ENCODE measurements around the gene CTSL. TPM values are rescaled to one million over a fixed set of nuclear protein-coding genes. Genes with fewer than 3 reads are reported as not detected.
A peak's percentile ranks its signal among the peaks of the same experiment; 100 is the strongest.

CTSL gene
- total and polyA plus RNA-seq, 2 of the 13 experiments (the other 11 are each of a cell fraction or from before 2014, with no cell fraction given) = 78.1 to 113 TPM

DNA sequence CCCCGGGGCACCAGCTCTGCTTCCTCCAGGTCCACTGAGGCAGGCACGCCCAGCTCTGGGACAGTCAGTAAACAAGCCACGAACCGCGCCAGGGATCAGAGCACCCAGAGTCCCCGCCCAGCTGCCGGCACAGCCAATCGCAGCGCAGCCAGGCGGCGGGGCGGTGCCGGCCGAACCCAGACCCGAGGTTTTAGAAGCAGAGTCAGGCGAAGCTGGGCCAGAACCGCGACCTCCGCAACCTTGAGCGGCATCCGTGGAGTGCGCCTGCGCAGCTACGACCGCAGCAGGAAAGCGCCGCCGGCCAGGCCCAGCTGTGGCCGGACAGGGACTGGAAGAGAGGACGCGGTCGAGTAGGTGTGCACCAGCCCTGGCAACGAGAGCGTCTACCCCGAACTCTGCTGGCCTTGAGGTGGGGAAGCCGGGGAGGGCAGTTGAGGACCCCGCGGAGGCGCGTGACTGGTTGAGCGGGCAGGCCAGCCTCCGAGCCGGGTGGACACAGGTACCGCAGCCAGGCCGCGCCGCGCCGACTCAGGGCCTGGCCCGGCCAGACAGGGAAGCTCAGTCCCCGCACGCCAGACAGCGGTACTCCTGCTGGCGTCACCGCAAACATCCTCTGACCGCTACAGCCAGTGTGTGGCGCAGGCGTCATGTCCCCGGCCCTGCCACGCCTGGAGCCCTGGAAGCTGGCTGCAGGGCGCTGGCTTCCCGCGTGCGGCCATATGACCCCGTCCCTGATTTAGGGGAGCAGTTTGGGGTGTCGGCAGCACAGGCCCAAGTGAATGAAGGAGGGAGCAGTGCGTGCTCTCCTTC is at the start of gene CTSL (continued):
- TF ChIP-seq, protein P1, sequence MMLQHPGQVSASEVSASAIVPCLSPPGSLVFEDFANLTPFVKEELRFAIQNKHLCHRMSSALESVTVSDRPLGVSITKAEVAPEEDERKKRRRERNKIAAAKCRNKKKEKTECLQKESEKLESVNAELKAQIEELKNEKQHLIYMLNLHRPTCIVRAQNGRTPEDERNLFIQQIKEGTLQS (CRISPR knock-in tag; IDR thresholded peaks at IDR 0.05) = peak; percentile 50; the same call in 1 of the 2 replicates
- TF ChIP-seq ZIK1 (CRISPR knock-in tag; IDR thresholded peaks at IDR 0.05; ENCODE audit: borderline replicate concordance, low read depth) = 0 out of 2 replicates have a peak, but pooled peaks have one; percentile 39
- TF ChIP-seq PCBP1 (IDR thresholded peaks at IDR 0.05; ENCODE audit: borderline replicate concordance, low read depth, low read length) = no peak
- TF ChIP-seq PAX8 (CRISPR knock-in tag; IDR thresholded peaks at IDR 0.05; ENCODE audit: borderline replicate concordance) = no peak; the same call in 1 of the 2 replicates
- no peak for TF ChIP-seq ADNP (CRISPR knock-in tag; IDR thresholded peaks at IDR 0.05)
- no peak for TF ChIP-seq MLLT10 (CRISPR knock-in tag; IDR thresholded peaks at IDR 0.05)
- TF ChIP-seq, protein P2, sequence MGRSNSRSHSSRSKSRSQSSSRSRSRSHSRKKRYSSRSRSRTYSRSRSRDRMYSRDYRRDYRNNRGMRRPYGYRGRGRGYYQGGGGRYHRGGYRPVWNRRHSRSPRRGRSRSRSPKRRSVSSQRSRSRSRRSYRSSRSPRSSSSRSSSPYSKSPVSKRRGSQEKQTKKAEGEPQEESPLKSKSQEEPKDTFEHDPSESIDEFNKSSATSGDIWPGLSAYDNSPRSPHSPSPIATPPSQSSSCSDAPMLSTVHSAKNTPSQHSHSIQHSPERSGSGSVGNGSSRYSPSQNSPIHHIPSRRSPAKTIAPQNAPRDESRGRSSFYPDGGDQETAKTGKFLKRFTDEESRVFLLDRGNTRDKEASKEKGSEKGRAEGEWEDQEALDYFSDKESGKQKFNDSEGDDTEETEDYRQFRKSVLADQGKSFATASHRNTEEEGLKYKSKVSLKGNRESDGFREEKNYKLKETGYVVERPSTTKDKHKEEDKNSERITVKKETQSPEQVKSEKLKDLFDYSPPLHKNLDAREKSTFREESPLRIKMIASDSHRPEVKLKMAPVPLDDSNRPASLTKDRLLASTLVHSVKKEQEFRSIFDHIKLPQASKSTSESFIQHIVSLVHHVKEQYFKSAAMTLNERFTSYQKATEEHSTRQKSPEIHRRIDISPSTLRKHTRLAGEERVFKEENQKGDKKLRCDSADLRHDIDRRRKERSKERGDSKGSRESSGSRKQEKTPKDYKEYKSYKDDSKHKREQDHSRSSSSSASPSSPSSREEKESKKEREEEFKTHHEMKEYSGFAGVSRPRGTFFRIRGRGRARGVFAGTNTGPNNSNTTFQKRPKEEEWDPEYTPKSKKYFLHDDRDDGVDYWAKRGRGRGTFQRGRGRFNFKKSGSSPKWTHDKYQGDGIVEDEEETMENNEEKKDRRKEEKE (IDR thresholded peaks at IDR 0.05) = no peak
- peak; percentile 74; the same call in 1 of the 2 replicates for TF ChIP-seq PHF21A (CRISPR knock-in tag; IDR thresholded peaks at IDR 0.05)
- TF ChIP-seq, protein P3, sequence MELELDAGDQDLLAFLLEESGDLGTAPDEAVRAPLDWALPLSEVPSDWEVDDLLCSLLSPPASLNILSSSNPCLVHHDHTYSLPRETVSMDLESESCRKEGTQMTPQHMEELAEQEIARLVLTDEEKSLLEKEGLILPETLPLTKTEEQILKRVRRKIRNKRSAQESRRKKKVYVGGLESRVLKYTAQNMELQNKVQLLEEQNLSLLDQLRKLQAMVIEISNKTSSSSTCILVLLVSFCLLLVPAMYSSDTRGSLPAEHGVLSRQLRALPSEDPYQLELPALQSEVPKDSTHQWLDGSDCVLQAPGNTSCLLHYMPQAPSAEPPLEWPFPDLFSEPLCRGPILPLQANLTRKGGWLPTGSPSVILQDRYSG (CRISPR knock-in tag; IDR thresholded peaks at IDR 0.05) = 0 out of 2 replicates have a peak, but pooled peaks have one; percentile 90
- TF ChIP-seq FOXP1 (IDR thresholded peaks at IDR 0.05) = no peak
- no peak for TF ChIP-seq FOXP1 (CRISPR knock-in tag; IDR thresholded peaks at IDR 0.05)
- TF ChIP-seq, protein P4, sequence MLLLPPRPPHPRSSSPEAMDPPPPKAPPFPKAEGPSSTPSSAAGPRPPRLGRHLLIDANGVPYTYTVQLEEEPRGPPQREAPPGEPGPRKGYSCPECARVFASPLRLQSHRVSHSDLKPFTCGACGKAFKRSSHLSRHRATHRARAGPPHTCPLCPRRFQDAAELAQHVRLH (CRISPR knock-in tag; IDR thresholded peaks at IDR 0.05; ENCODE audit: borderline replicate concordance, low read depth) = no peak
- TF ChIP-seq, protein P5, sequence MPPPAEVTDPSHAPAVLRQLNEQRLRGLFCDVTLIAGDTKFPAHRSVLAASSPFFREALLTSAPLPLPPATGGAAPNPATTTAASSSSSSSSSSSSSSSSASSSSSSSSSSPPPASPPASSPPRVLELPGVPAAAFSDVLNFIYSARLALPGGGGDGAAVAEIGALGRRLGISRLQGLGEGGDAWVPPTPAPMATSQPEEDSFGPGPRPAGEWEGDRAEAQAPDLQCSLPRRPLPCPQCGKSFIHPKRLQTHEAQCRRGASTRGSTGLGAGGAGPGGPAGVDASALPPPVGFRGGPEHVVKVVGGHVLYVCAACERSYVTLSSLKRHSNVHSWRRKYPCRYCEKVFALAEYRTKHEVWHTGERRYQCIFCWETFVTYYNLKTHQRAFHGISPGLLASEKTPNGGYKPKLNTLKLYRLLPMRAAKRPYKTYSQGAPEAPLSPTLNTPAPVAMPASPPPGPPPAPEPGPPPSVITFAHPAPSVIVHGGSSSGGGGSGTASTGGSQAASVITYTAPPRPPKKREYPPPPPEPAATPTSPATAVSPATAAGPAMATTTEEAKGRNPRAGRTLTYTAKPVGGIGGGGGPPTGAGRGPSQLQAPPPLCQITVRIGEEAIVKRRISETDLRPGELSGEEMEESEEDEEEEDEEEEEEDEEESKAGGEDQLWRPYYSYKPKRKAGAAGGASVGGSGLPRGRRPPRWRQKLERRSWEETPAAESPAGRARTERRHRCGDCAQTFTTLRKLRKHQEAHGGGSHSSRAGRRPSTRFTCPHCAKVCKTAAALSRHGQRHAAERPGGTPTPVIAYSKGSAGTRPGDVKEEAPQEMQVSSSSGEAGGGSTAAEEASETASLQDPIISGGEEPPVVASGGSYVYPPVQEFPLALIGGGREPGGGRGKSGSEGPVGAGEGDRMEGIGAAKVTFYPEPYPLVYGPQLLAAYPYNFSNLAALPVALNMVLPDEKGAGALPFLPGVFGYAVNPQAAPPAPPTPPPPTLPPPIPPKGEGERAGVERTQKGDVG (CRISPR knock-in tag; IDR thresholded peaks at IDR 0.05; ENCODE audit: borderline replicate concordance) = peak; percentile 75
- peak; percentile 86 for TF ChIP-seq CHCHD3 (CRISPR knock-in tag; IDR thresholded peaks at IDR 0.05)
- peak; percentile 72 for TF ChIP-seq MYC (CRISPR knock-in tag; IDR thresholded peaks at IDR 0.05; ENCODE audit: borderline replicate concordance)
- TF ChIP-seq ZKSCAN5 (CRISPR knock-in tag; IDR thresholded peaks at IDR 0.05) = no peak
- TF ChIP-seq, protein P6, sequence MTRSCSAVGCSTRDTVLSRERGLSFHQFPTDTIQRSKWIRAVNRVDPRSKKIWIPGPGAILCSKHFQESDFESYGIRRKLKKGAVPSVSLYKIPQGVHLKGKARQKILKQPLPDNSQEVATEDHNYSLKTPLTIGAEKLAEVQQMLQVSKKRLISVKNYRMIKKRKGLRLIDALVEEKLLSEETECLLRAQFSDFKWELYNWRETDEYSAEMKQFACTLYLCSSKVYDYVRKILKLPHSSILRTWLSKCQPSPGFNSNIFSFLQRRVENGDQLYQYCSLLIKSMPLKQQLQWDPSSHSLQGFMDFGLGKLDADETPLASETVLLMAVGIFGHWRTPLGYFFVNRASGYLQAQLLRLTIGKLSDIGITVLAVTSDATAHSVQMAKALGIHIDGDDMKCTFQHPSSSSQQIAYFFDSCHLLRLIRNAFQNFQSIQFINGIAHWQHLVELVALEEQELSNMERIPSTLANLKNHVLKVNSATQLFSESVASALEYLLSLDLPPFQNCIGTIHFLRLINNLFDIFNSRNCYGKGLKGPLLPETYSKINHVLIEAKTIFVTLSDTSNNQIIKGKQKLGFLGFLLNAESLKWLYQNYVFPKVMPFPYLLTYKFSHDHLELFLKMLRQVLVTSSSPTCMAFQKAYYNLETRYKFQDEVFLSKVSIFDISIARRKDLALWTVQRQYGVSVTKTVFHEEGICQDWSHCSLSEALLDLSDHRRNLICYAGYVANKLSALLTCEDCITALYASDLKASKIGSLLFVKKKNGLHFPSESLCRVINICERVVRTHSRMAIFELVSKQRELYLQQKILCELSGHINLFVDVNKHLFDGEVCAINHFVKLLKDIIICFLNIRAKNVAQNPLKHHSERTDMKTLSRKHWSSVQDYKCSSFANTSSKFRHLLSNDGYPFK (CRISPR knock-in tag; IDR thresholded peaks at IDR 0.05; ENCODE audit: borderline replicate concordance) = peak; percentile 75; the same call in 1 of the 2 replicates
